Neural crest cell (in vitro differentiated cells): ENCODE results near the gene CCDC169. TPM values are rescaled to one million over a fixed set of nuclear protein-coding genes. Genes with fewer than 3 reads are reported as not detected.
A peak's percentile ranks its signal among the peaks of the same experiment; 100 is the strongest.

ENCODE experiments used
- DNase-seq: peaks from one replicate; pipeline ENCODE4 v3.0.0; 2021; ENCODE audit warnings: low read depth, mixed read lengths, low spot score
- H3K27ac Mint-ChIP-seq: one replicate; pipeline ENCODE4 v1.8.0; 2021; ENCODE audit warnings: mild to moderate bottlenecking, mixed read lengths; ENCODE audit not compliant: unreplicated experiment
- H3K27me3 Mint-ChIP-seq: 2 replicates; pipeline ENCODE4 v1.8.0; 2021; ENCODE audit warnings: low read depth, mild to moderate bottlenecking, mixed read lengths
- H3K36me3 Mint-ChIP-seq: 2 replicates; pipeline ENCODE4 v1.8.0; 2021; ENCODE audit warnings: low read depth, mild to moderate bottlenecking, mixed read lengths
- H3K4me1 Mint-ChIP-seq: 2 replicates; pipeline ENCODE4 v1.8.0; 2021; ENCODE audit warnings: mixed read lengths
- H3K4me3 Mint-ChIP-seq: one replicate; pipeline ENCODE4 v1.8.0; 2021; ENCODE audit warnings: mild to moderate bottlenecking, mixed read lengths
- H3K9me3 Mint-ChIP-seq: 2 replicates; pipeline ENCODE4 v1.8.0; 2021; ENCODE audit warnings: mixed read lengths
- CTCF ChIP-seq: fragments of 200-600 bp; sonication (generic); conservative IDR thresholded peaks from 2 replicates; pipeline ENCODE4 v1.5.0; 2021; ENCODE audit warnings: antibody characterized with exemption, mild to moderate bottlenecking
- long read RNA-seq: library from polyadenylated mRNA; unstranded; transcript quantifications from one replicate; pipeline ENCODE4 v2.0.0, GENCODE V29; 2020
- total RNA-seq: library from RNA; stranded (reverse); gene quantifications from 2 replicates; pipeline ENCODE4 v1.2.1, GENCODE V29; 2021

The CCDC169 gene
- total RNA-seq = 1.7 and 3.5 TPM in 2 replicates
- long read RNA-seq, partial matches to known transcripts = 0 of 1 reads
- long read RNA-seq, other reads (novel, unspliced or antisense) = 0 of 1 reads

- TF ChIP-seq CTCF = no peak
- Mint-ChIP-seq H3K36me3 (peaks cover 20% of the 10 kb centered on the region), H3K4me1 (peaks cover 16% of the 10 kb centered on the region), H3K27me3 (peaks cover 73% of the 10 kb centered on the region), H3K27ac (peak within 1 kb of the TSS; percentile 43), H3K4me3 (peak within 1 kb of the TSS; percentile 86), H3K9me3 (peaks cover 9% of the 10 kb centered on the region)
- DNase-seq = peak; percentile 49
These were observed at the start of gene CCDC169 for GRCh38 chr13:36297366-36298338. CCDC169 (minus strand) TSS chr13:36297814; CDS start chr13:36297719, 95 bp downstream.

- Mint-ChIP-seq H3K4me1 (peaks cover 35% of the 10 kb centered on the region), H3K27me3 (no peaks in the 10 kb centered on the region)
These were observed 48.8 kb upstream of the CCDC169 start, which contains the start of gene SPART for GRCh38 chr13:36346222-36347083. SPART (minus strand) TSS chr13:36346394; CDS start chr13:36335830, 10,564 bp downstream.

DNA sequence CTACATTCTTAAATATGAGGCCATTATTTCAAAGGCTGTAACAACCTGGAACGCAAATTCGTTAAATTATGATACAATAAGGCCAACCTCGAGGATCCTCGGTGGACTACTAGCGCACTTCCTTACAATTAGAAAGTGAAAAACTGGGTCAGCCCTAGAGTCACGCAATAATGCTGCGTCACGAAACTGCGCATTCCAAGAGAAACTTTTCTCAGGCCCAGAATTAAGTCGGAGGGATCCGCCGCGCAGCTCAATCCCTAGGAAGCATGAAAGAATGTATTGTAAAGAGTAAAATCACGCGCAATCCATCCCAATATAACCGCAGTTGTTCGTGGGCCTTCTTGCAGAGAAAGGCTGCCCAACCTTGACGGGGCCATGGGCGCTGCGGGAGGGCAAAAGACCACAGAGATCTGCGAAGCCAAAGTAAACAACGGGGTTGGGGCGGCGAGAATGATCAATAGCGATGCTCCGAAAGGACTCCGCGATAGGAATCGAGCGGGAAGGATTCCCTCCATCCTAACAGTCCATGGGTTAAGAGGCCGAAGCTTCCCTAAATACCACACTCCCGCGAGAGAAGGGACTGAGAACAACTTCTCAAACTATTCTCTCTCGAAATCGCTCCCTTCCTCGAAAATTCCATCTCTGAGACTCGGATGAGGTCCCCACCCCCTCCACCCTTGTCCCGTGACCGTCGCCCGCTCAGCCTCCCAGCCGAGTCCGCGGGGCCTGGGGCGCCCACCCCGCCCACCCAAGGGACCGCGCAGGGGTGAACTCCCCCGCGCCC is 48.0 kb upstream of the CCDC169 start:
- H3K4me1 Mint-ChIP-seq = peaks cover 35% of the 10 kb centered on the region

More at GRCh38 chr13:36346222-36347083, 48.8 kb upstream of the CCDC169 start, which contains the start of gene SPART:
- H3K4me3 Mint-ChIP-seq = peak within 1 kb of the TSS; percentile 99
- H3K27ac Mint-ChIP-seq = peak within 1 kb of the TSS; percentile 99
- H3K9me3 Mint-ChIP-seq = no peaks in the 10 kb centered on the region
- H3K36me3 Mint-ChIP-seq = no peaks in the 10 kb centered on the region
- peak; percentile 90 for DNase-seq
- TF ChIP-seq CTCF = peak; percentile 97

GRCh38 chr13:36344886-36345437 is 47.3 kb upstream of the CCDC169 start:
- H3K27ac Mint-ChIP-seq = peak overlapping the region; percentile 99
- H3K9me3 Mint-ChIP-seq = no peaks in the 10 kb centered on the region
- peak overlapping the region; percentile 99 for H3K4me3 Mint-ChIP-seq
- no peaks in the 10 kb centered on the region for H3K27me3 Mint-ChIP-seq
- DNase-seq = no peak
- TF ChIP-seq CTCF = no peak
- H3K36me3 Mint-ChIP-seq = no peaks in the 10 kb centered on the region
- peaks cover 35% of the 10 kb centered on the region for H3K4me1 Mint-ChIP-seq

More for the DNA sequence above, 48.0 kb upstream of the CCDC169 start:
- Mint-ChIP-seq H3K27ac (peak overlapping the region; percentile 99), H3K4me3 (peak overlapping the region; percentile 99), H3K27me3 (no peaks in the 10 kb centered on the region), H3K9me3 (no peaks in the 10 kb centered on the region), H3K36me3 (no peaks in the 10 kb centered on the region)
- TF ChIP-seq CTCF = no peak
- DNase-seq = peak; percentile 41
